Endothelial cell of umbilical vein (primary cell): ENCODE measurements around the gene ADGRB2. TPM values are rescaled to one million over a fixed set of nuclear protein-coding genes. Genes with fewer than 3 reads are reported as not detected.

Source experiments
- BruUV-seq: library from RNA; stranded (reverse); fragments of 400-500 nt; replicated peaks from 2 replicates; lab custom pipeline; 2021; lab: Mats Ljungman, UMichigan
- CTCF ChIA-PET: fragments of 300-600, 350-600 bp; sonication (Branson Sonifier 250); formaldehyde crosslinking; loops from one replicate; lab custom pipeline; 2021; ENCODE audit warnings: antibody characterized with exemption, inconsistent platforms; lab: Charles Lee
- POLR2A ChIA-PET: fragments of 300-600, 350-600 bp; sonication (Branson Sonifier 250); formaldehyde crosslinking; loops from one replicate; lab custom pipeline; 2021; ENCODE audit warnings: antibody characterized with exemption, inconsistent platforms; lab: Charles Lee
- DNase-seq: peaks from one replicate; pipeline ENCODE4 v3.0.0-alpha.2; 2011; ENCODE audit warnings: low read depth, low spot score
- FAIRE-seq: peaks from 2 replicates; lab custom pipeline; 2011; peaks lifted over from hg19 to GRCh38; lab: Jason Lieb, UNC
- H2AFZ ChIP-seq: 2 replicates; pipeline ENCODE4 v1.6.0; 2012; ENCODE audit warnings: low read depth, low read length, control low read depth, inconsistent platforms
- H3K27ac ChIP-seq: 2 replicates; pipeline ENCODE4 v1.5.1; 2011; ENCODE audit warnings: low read depth, mild to moderate bottlenecking, control low read depth, low read length, moderate library complexity; ENCODE audit not compliant: insufficient read depth
- H3K27me3 ChIP-seq, 2 experiments: 2 replicates each; pipeline versions ENCODE4 v1.6.0 to v1.6.1; 2011; ENCODE audit warnings: low read length in 2 of 2, mixed read lengths in 1 of 2; ENCODE audit not compliant: control insufficient read depth in 2 of 2, insufficient read depth in 2 of 2
- H3K36me3 ChIP-seq, 2 experiments: 2 replicates in 1 of 2; 3 replicates in 1 of 2; pipeline ENCODE4 v1.5.1; 2011; ENCODE audit warnings: low read length in 2 of 2, mild to moderate bottlenecking in 1 of 2, moderate library complexity in 1 of 2; ENCODE audit not compliant: control insufficient read depth in 2 of 2, insufficient read depth in 2 of 2; ENCODE audit errors: extremely low read depth in 1 of 2
- H3K4me1 ChIP-seq: 3 replicates; pipeline ENCODE4 v1.5.1; 2011; ENCODE audit warnings: mild to moderate bottlenecking, low read length; ENCODE audit not compliant: control insufficient read depth, insufficient read depth; ENCODE audit errors: extremely low read depth
- H3K4me2 ChIP-seq: 2 replicates; pipeline ENCODE4 v1.6.1; 2011; ENCODE audit warnings: low read length, control low read depth, mixed read lengths; ENCODE audit not compliant: insufficient read depth
- H3K4me3 ChIP-seq, 3 experiments: fragments of 200-600 bp in 1 of 3; sonication (generic), shearing (Covaris generic) in 1 of 3; replicated peaks in 1 of 3; 2 replicates each; pipeline ENCODE4 v1.5.1; 2011 to 2016; ENCODE audit warnings: control low read depth in 3 of 3, low read length in 3 of 3, mild to moderate bottlenecking in 2 of 3, inconsistent platforms in 1 of 3, low read depth in 1 of 3, moderate library complexity in 1 of 3; ENCODE audit not compliant: insufficient read depth in 1 of 3
- H3K79me2 ChIP-seq: 2 replicates; pipeline ENCODE4 v1.6.0; 2012; ENCODE audit warnings: low read length, inconsistent platforms; ENCODE audit not compliant: control insufficient read depth, insufficient read depth
- H3K9ac ChIP-seq: replicated peaks from 2 replicates; pipeline ENCODE3; 2011; ENCODE audit warnings: low read length, control low read depth; ENCODE audit not compliant: insufficient read depth; ENCODE audit errors: extremely low read depth
- H3K9me1 ChIP-seq: replicated peaks from 3 replicates; pipeline ENCODE4 v1.6.0; 2011; ENCODE audit warnings: mild to moderate bottlenecking, low read length; ENCODE audit not compliant: control insufficient read depth, insufficient read depth; ENCODE audit errors: extremely low read depth
- H3K9me3 ChIP-seq: replicated peaks from 2 replicates; pipeline ENCODE4 v1.5.1; 2012; ENCODE audit warnings: low read length, inconsistent platforms; ENCODE audit not compliant: control insufficient read depth, insufficient read depth
- H4K20me1 ChIP-seq: replicated peaks from 2 replicates; pipeline ENCODE3; 2011; ENCODE audit warnings: mild to moderate bottlenecking, low read length; ENCODE audit not compliant: control insufficient read depth, insufficient read depth; ENCODE audit errors: extremely low read depth
- CTCF ChIP-seq, 2 donors: IDR thresholded peaks; 1 replicate in 1 of 2; 2 replicates in 1 of 2; pipeline ENCODE4 v1.5.1; 2011; ENCODE audit warnings: low read length in 2 of 2, mild to moderate bottlenecking in 2 of 2, moderate library complexity in 2 of 2, control low read depth in 1 of 2, inconsistent platforms in 1 of 2, low read depth in 1 of 2; ENCODE audit not compliant: insufficient read depth in 1 of 2; ENCODE audit errors: extremely low read depth in 1 of 2
- EZH2 ChIP-seq: IDR thresholded peaks from 2 replicates; pipeline ENCODE4 v1.6.1; 2012; ENCODE audit warnings: borderline replicate concordance, low read depth, mild to moderate bottlenecking, moderate library complexity, low read length, inconsistent platforms; ENCODE audit not compliant: severe bottlenecking
- FOS ChIP-seq: IDR thresholded peaks from 2 replicates; pipeline ENCODE4 v1.6.1; 2011; ENCODE audit warnings: mild to moderate bottlenecking, low read length, moderate library complexity, borderline replicate concordance; ENCODE audit not compliant: insufficient read depth
- GATA2 ChIP-seq: IDR thresholded peaks from 2 replicates; pipeline ENCODE4 v1.7.0; 2011; ENCODE audit warnings: low read depth, mild to moderate bottlenecking, moderate library complexity, mixed read lengths, low read length; ENCODE audit not compliant: insufficient read length, insufficient read depth
- JUN ChIP-seq: IDR thresholded peaks from 2 replicates; pipeline ENCODE4 v1.6.1; 2011; ENCODE audit warnings: borderline replicate concordance, low read depth; ENCODE audit not compliant: insufficient read length, insufficient read depth
- MAX ChIP-seq: IDR thresholded peaks from 2 replicates; pipeline ENCODE4 v1.6.1; 2011; ENCODE audit not compliant: insufficient read depth, insufficient read length
- MYC ChIP-seq: IDR thresholded peaks from one replicate; pipeline ENCODE4 v1.6.1; 2011; ENCODE audit warnings: mild to moderate bottlenecking, low read depth, low read length
- POLR2A ChIP-seq: IDR thresholded peaks from 2 replicates; pipeline ENCODE4 v1.6.1; 2012; ENCODE audit warnings: low read depth, mild to moderate bottlenecking, control low read depth, low read length
- POLR2AphosphoS5 ChIP-seq: IDR thresholded peaks from 2 replicates; pipeline ENCODE4 v1.6.1; 2012; ENCODE audit warnings: low read depth, mild to moderate bottlenecking, control low read depth, low read length, moderate library complexity; ENCODE audit not compliant: insufficient read depth
- dilution Hi-C: fragments of 300-500 bp; cut with MboI; formaldehyde crosslinking; loops from one replicate; pipeline ENCODE4 v1.15.0; 2019; ENCODE audit warnings: low sequenced_read_pairs; ENCODE audit not compliant: extremely low pct_ligation_motif_present
- intact Hi-C: fragments of 100-400 bp; cut with micrococcal nuclease; formaldehyde crosslinking; loops from one replicate; pipeline ENCODE4 v1.10.0; 2022
- polyA plus RNA-seq, 4 experiments: library from polyadenylated mRNA; depleted of rRNA in 3 of 4; stranded (reverse) in 3 of 4; unstranded in 1 of 4; fragments of >200 nt; gene quantifications; 2 replicates each; pipeline versions ENCODE4 v1.2.1 to v1.2.3, GENCODE V29; 2011 to 2012; ENCODE audit warnings: missing spikeins in 1 of 4
- total RNA-seq: library from RNA; stranded (reverse); gene quantifications from 2 replicates; pipeline ENCODE4 v1.2.3, GENCODE V29; 2021

ADGRB2 gene
- total and polyA plus RNA-seq, 2 donors (not counting 3 experiments of a cell fraction or from before 2014, with no cell fraction given), result 1.3 to 1.5 TPM

- ChIA-PET CTCF (interaction anchor here (1.0 to 1.5 kb wide), 4 partner anchors 14 to 111 kb away, joined by 5 to 6 read pairs (median 5); no protein-coding TSS in a partner anchor), POLR2A (no interaction called here)
- Histone ChIP-seq H3K9me3 (no peaks in the 10 kb centered on the region), H3K4me2 (no peak overlapping the region), H3K9me1 (no peaks in the 10 kb centered on the region), H2AFZ (no peak overlapping the region), H3K4me1 (peaks cover 19% of the 10 kb centered on the region), H3K27me3 (no peaks in the 10 kb centered on the region), H3K9ac (no peak overlapping the region), H3K79me2 (no peaks in the 10 kb centered on the region), H4K20me1 (no peaks in the 10 kb centered on the region), H3K27ac (no peak overlapping the region), H3K4me3 (no peak overlapping the region), H3K36me3 (no peaks in the 10 kb centered on the region)
- dilution Hi-C loops (no loop called here), intact Hi-C loops (no loop called here)
- DNase-seq (no peak), FAIRE-seq (no peak)
- no TSS peak for BruUV-seq
- TF ChIP-seq MYC (no peak), EZH2 (no peak), POLR2A (no peak), MAX (no peak), FOS (no peak), POLR2AphosphoS5 (no peak), JUN (no peak), GATA2 (no peak), CTCF (IDR thresholded peaks at IDR 0.05; ENCODE audit: extremely low read depth in 1 of 2, insufficient read depth in 1 of 2, low read depth in 1 of 2, low read length in 2 of 2) (no peak)
These were observed 86.2 kb downstream of the ADGRB2 start for GRCh38 chr1:31677949-31678348.
